Esophagus muscularis mucosa (tissue), 4 donors: ENCODE results near the gene PACSIN1.

Experiments
- EP300 ChIP-seq: sonication (generic); formaldehyde crosslinking; IDR thresholded peaks from one replicate; pipeline ENCODE4 v1.6.1; 2017; ENCODE audit warnings: antibody characterized with exemption
- POLR2A ChIP-seq: fragments of 450-650 bp; IDR thresholded peaks from one replicate; pipeline ENCODE4 v1.6.1; 2017; ENCODE audit warnings: antibody characterized with exemption, moderate library complexity, mild to moderate bottlenecking, low read depth
- TF ChIP-seq, protein P1 (sequence below), 3 experiments: fragments of 200-600 bp in 2 of 3; fragments of 450-650 bp in 1 of 3; sonication (generic) in 2 of 3; IDR thresholded peaks; one replicate each; pipeline ENCODE4 v1.5.1; 2017 to 2019; ENCODE audit warnings: antibody characterized with exemption in 3 of 3, mild to moderate bottlenecking in 2 of 3, moderate library complexity in 1 of 3

GRCh38 chr6:34544776-34545471 is 79.0 kb downstream of the PACSIN1 start:
- TF ChIP-seq POLR2A: no peak
- TF ChIP-seq, protein P1, sequence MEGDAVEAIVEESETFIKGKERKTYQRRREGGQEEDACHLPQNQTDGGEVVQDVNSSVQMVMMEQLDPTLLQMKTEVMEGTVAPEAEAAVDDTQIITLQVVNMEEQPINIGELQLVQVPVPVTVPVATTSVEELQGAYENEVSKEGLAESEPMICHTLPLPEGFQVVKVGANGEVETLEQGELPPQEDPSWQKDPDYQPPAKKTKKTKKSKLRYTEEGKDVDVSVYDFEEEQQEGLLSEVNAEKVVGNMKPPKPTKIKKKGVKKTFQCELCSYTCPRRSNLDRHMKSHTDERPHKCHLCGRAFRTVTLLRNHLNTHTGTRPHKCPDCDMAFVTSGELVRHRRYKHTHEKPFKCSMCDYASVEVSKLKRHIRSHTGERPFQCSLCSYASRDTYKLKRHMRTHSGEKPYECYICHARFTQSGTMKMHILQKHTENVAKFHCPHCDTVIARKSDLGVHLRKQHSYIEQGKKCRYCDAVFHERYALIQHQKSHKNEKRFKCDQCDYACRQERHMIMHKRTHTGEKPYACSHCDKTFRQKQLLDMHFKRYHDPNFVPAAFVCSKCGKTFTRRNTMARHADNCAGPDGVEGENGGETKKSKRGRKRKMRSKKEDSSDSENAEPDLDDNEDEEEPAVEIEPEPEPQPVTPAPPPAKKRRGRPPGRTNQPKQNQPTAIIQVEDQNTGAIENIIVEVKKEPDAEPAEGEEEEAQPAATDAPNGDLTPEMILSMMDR (IDR thresholded peaks at IDR 0.05): no peak
- no peak for TF ChIP-seq EP300
